ACC112 (cell line): ENCODE measurements around the gene KRT79.

Experiments
- H2AFZ ChIP-seq: fragments of 200-600 bp; sonication (generic); one replicate; pipeline ENCODE4 v1.6.0; 2017; ENCODE audit warnings: antibody characterized with exemption, low read length; ENCODE audit not compliant: unreplicated experiment
- H3K27ac ChIP-seq: fragments of 200-600 bp; sonication (generic); 2 replicates; pipeline ENCODE4 v1.5.1; 2014; ENCODE audit warnings: low read depth, mild to moderate bottlenecking, antibody characterized with exemption, low read length, moderate library complexity
- H3K27me3 ChIP-seq: fragments of 200-600 bp; sonication (generic); 2 replicates; pipeline ENCODE4 v1.6.1; 2014; ENCODE audit warnings: mild to moderate bottlenecking, antibody characterized with exemption, low read length, moderate library complexity, mixed read lengths; ENCODE audit not compliant: insufficient read depth
- H3K36me3 ChIP-seq: fragments of 200-600 bp; sonication (generic); 2 replicates; pipeline ENCODE4 v1.6.1; 2016; ENCODE audit warnings: mild to moderate bottlenecking, antibody characterized with exemption, low read length, moderate library complexity, mixed read lengths; ENCODE audit not compliant: insufficient read depth
- H3K4me1 ChIP-seq: fragments of 200-600 bp; sonication (generic); one replicate; pipeline ENCODE4 v1.6.1; 2016; ENCODE audit warnings: low read length, mixed read lengths; ENCODE audit not compliant: insufficient read depth, unreplicated experiment, control insufficient read depth
- H3K4me3 ChIP-seq: fragments of 200-600 bp; sonication (generic); 2 replicates; pipeline ENCODE4 v1.5.1; 2014; ENCODE audit warnings: mild to moderate bottlenecking, low read depth, low read length
- H3K79me2 ChIP-seq: fragments of 200-600 bp; sonication (generic); one replicate; pipeline ENCODE4 v1.6.0; 2016; ENCODE audit warnings: low read length; ENCODE audit not compliant: control insufficient read depth, unreplicated experiment, insufficient read depth

KRT79 gene

DNA sequence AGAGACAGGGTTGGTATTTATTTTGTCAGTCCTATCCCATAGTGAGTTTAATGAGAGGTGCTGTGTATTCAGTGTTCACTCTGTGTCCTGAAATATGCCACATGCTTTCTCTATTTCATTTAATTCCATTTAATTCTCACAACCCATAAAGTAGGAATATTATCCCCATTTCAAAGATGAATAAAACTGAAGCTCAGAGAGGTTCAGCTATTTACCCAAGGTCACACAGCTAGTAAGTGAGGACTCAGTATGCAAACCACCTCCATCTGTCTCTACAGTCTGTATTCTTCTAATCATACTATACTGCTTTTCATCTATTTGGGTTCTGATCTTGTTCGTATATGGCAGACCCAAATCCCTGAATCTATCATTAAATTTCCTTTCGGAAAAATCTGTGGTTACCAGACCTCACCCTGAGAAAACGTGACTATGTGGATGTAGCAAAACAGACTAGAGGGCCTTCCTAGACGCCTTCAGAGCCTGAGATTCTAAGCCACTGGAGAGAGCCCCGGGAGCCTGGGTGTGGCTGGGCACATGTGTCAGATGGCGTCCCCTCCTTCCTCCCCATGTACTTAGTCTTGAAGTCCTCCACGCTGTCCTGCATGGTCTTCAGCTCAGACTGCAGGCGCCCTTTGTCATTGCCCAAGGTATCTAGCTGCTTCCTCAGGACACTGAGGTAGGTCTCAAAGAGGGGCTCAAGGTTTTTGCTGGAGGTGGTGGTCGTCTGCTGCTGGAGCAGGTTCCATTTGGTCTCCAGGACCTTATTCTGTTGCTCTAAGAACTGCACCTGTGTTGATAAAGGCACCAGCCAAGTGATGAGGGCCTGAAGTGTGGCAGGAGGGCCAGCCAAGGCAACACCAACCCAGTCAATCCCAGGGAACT is 22.7 kb downstream of the KRT79 start:
- Histone ChIP-seq H3K4me1 (no peaks in the 10 kb centered on the region), H2AFZ (no peak overlapping the region), H3K4me3 (no peak overlapping the region), H3K27ac (no peak overlapping the region), H3K36me3 (no peaks in the 10 kb centered on the region), H3K27me3 (peaks cover 79% of the 10 kb centered on the region), H3K79me2 (no peaks in the 10 kb centered on the region)

DNA sequence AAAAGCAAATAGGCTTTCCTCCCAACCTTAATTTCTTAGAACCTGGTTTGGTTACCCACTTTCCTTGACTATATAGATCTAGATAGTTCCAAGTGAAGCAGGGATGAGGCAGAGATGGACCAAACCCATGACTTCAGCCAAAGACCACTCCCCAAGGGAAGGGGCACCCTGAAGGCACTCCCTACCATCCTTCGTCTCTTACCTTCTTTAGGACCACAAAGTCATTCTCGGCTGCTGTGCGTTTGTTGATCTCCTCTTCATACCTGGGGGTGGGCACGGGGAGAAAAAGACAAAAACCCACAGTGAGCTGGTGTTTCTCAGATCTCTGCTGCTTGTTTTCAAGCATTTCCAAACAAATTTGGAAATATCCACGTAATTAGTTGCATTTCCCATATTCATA is 23.6 kb downstream of the KRT79 start:
- H3K4me3 ChIP-seq: no peak overlapping the region
- H3K4me1 ChIP-seq: no peaks in the 10 kb centered on the region
- no peaks in the 10 kb centered on the region for H3K36me3 ChIP-seq
- no peak overlapping the region for H2AFZ ChIP-seq
- no peaks in the 10 kb centered on the region for H3K79me2 ChIP-seq
- peaks cover 83% of the 10 kb centered on the region for H3K27me3 ChIP-seq
- H3K27ac ChIP-seq: no peak overlapping the region

DNA sequence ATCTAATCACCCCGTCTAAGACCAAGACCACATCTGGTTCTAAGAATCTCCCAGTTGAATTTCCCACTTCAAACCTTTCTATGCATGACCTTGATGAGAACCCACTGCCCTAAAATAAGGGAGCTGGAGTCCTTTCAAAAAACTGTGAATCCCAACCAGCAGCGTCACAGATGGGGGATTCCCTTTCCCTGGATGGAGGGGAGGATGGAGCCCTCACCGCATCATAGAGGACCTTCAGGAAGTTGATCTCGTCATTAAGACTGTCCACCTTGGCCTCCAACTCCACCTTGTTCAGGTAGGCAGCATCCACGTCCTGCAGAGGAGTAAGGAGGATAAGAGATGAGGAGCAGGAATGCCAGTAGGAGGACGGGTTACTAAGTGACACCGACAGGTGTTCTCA is 24.9 kb downstream of the KRT79 start:
- H2AFZ ChIP-seq: no peak overlapping the region
- H3K27ac ChIP-seq: no peak overlapping the region
- no peaks in the 10 kb centered on the region for H3K36me3 ChIP-seq
- H3K79me2 ChIP-seq: no peaks in the 10 kb centered on the region
- no peaks in the 10 kb centered on the region for H3K4me1 ChIP-seq
- peaks cover 88% of the 10 kb centered on the region for H3K27me3 ChIP-seq
- H3K4me3 ChIP-seq: no peak overlapping the region

GRCh38 chr12:52808573-52809160 is 25.4 kb downstream of the KRT79 start:
- H3K79me2 ChIP-seq: no peaks in the 10 kb centered on the region
- H3K36me3 ChIP-seq: no peaks in the 10 kb centered on the region
- H3K27ac ChIP-seq: no peak overlapping the region
- no peak overlapping the region for H2AFZ ChIP-seq
- H3K4me3 ChIP-seq: no peak overlapping the region
- H3K27me3 ChIP-seq: peaks cover 88% of the 10 kb centered on the region
- H3K4me1 ChIP-seq: no peaks in the 10 kb centered on the region

DNA sequence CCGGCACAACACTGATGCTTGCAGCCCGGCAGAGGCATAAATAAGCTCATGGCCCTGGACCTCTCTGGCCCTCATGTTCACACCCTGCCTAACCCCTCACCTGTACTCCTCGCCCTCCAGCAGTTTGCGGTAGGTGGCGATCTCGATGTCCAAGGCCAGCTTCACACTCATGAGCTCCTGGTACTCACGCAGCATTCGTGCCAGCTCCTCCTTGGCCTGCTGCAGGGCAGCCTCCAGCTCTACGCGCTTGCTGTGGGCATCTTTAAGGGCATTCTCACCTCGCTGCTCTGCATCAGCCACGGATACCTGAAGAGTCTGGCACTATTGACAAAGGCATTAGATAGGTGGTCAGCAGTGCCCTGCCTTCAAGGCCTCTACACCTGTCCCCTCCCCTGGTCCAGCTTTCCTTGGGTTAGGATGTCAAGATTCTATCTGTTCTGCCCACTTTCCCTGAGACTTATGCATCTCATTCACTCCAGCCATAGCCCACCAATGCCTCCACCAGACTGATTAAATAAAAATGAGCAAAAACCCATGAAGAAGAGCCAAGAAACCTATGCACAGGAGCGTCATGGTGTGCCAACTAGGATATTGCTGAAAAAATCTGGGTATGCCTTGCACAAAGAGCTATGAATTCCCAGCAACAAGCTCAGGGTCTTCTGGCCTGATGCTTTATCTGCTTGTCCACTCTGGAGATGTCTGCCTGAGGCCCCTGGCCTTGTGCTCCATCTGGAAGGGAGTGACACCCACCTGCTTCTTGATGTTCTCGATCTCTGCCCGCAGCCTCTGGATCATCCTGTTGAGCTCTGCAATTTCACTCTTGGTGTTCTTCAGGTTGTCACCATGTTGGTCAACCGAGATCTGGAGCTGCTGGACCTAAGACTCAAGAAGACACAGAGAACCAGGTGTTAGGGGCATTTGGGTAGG is 26.3 kb downstream of the KRT79 start:
- no peak overlapping the region for H3K27ac ChIP-seq
- H3K27me3 ChIP-seq: peaks cover 88% of the 10 kb centered on the region
- H3K36me3 ChIP-seq: no peaks in the 10 kb centered on the region
- H2AFZ ChIP-seq: no peak overlapping the region
- no peak overlapping the region for H3K4me3 ChIP-seq
- H3K79me2 ChIP-seq: no peaks in the 10 kb centered on the region
- no peaks in the 10 kb centered on the region for H3K4me1 ChIP-seq

- Histone ChIP-seq H3K27me3 (peaks cover 88% of the 10 kb centered on the region), H3K27ac (no peak overlapping the region), H3K4me1 (no peaks in the 10 kb centered on the region), H3K4me3 (no peak overlapping the region), H3K36me3 (no peaks in the 10 kb centered on the region), H2AFZ (no peak overlapping the region), H3K79me2 (no peaks in the 10 kb centered on the region)
Measured at GRCh38 chr12:52806821-52807543, 27.1 kb downstream of the KRT79 start.

GRCh38 chr12:52806169-52806811 is 27.8 kb downstream of the KRT79 start:
- Histone ChIP-seq H3K4me3 (no peak overlapping the region), H3K4me1 (no peaks in the 10 kb centered on the region), H3K36me3 (no peaks in the 10 kb centered on the region), H3K27ac (no peak overlapping the region), H2AFZ (no peak overlapping the region), H3K79me2 (no peaks in the 10 kb centered on the region), H3K27me3 (peaks cover 84% of the 10 kb centered on the region)

DNA sequence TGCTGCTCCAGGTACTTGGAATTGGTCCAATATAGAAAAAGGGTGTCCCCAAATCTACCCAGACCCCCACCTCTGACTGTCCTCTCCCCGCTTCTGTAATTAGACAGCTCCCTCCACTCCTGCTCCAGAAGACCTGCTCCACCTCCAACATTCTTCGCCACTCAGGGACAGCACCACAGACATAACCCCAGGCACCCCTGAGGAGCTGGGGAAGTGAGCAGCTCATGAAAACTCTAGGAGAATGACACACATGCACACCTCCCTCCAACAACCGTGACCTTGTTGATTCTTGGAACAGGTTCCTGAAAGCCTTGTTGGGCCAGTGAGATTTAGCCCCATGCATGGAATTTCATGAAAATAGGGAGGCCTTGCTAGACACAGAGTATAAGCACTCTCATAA is 28.4 kb downstream of the KRT79 start:
- Histone ChIP-seq H3K27me3 (peaks cover 78% of the 10 kb centered on the region), H2AFZ (no peak overlapping the region)

GRCh38 chr12:52805000-52805399 is 29.1 kb downstream of the KRT79 start:
- Histone ChIP-seq H3K4me1 (no peaks in the 10 kb centered on the region), H3K27ac (no peak overlapping the region), H3K79me2 (no peaks in the 10 kb centered on the region), H3K36me3 (no peaks in the 10 kb centered on the region), H3K27me3 (peaks cover 78% of the 10 kb centered on the region), H3K4me3 (no peak overlapping the region), H2AFZ (no peak overlapping the region)

More for the DNA sequence above, 28.4 kb downstream of the KRT79 start:
- H3K27ac ChIP-seq: no peak overlapping the region
- no peaks in the 10 kb centered on the region for H3K36me3 ChIP-seq
- H3K4me1 ChIP-seq: no peaks in the 10 kb centered on the region
- no peaks in the 10 kb centered on the region for H3K79me2 ChIP-seq
- H3K4me3 ChIP-seq: no peak overlapping the region

DNA sequence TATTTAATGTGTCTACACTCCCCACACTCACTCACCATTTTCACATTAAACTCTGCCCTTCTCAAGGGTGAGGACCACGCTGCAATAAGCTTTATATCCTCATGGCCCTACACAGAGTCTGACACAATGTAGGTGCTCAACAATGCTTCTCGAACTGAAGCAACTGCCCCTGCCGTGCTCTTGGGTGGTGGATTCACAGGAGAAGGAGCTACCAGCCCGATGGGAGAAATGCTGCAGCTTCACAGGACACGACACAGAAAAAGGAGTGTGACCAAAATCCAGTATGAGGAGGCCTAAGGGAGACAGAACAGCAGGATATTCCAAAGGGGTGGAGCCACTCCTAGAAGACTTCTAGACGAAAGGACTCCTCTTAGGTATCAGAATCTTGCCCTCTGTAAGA is 31.7 kb downstream of the KRT79 start:
- Histone ChIP-seq H3K4me1 (peaks cover 14% of the 10 kb centered on the region), H3K27me3 (peaks cover 53% of the 10 kb centered on the region), H3K79me2 (no peaks in the 10 kb centered on the region), H3K36me3 (no peaks in the 10 kb centered on the region), H3K4me3 (no peak overlapping the region), H2AFZ (no peak overlapping the region), H3K27ac (no peak overlapping the region)
